Peyer's patch (tissue), 4 donors: ENCODE data around the gene OGN.

ENCODE experiments used
- CTCF ChIP-seq, 6 experiments: fragments of 450-650 bp in 4 of 6; fragments of 200-600 bp in 2 of 6; sonication (generic) in 1 of 6; IDR thresholded peaks; one replicate each; pipeline ENCODE4 v1.5.1; 2017 to 2019; ENCODE audit warnings: antibody characterized with exemption in 6 of 6, mild to moderate bottlenecking in 3 of 6, moderate library complexity in 1 of 6
- POLR2A ChIP-seq, 2 donors: fragments of 450-650 bp; IDR thresholded peaks; one replicate each; pipeline ENCODE4 v1.5.1; 2017; ENCODE audit warnings: antibody characterized with exemption in 2 of 2, mild to moderate bottlenecking in 2 of 2, moderate library complexity in 2 of 2

DNA sequence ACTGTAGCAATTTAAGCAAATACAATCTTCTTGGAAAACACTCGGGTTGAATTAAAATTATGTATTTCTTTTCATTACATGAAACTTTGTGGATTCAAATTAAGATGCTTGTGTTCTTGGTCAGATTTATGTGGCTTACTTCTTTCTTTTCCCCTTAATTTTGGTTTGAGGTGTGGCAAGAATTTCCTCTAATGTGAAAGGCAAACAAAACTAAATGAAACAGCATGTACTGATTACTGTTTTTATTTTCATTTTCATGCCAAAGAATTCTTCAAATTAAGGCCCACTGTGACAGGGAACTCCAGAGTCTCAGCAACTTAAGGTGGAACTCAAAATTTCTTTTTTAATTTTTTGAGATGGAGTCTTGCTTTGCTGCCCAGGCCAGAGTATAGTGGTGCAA, 20.0 kb upstream of the OGN start, which contains the start of gene OMD:
- no peak for TF ChIP-seq CTCF (IDR thresholded peaks at IDR 0.05)
- no peak for TF ChIP-seq POLR2A (IDR thresholded peaks at IDR 0.05)
